GM12891 (cell line): ENCODE results near the gene IFNK.

Source experiments
- POLR2A ChIP-seq: IDR thresholded peaks from 2 replicates; pipeline ENCODE4 v1.6.1; 2011; ENCODE audit warnings: low read depth, low read length, control low read depth
- POLR2AphosphoS5 ChIP-seq: IDR thresholded peaks from 2 replicates; pipeline ENCODE4 v1.6.1; 2011; ENCODE audit warnings: low read depth, low read length, control low read depth
- SPI1 ChIP-seq: IDR thresholded peaks from 2 replicates; pipeline ENCODE4 v1.6.1; 2011; ENCODE audit warnings: low read depth, low read length, control low read depth

- no peak for TF ChIP-seq POLR2A
- TF ChIP-seq POLR2AphosphoS5: no peak
- TF ChIP-seq SPI1: no peak
These were observed 34.2 kb downstream of the IFNK start for GRCh38 chr9:27558307-27558706.
